HG03025 (cell line): ENCODE data around the gene SLC39A2.

Experiments used
- ATAC-seq: cut with Tn5 transposase; IDR thresholded peaks from one replicate; pipeline ENCODE4 v1.9.1; 2021; ENCODE audit warnings: mild to moderate bottlenecking, moderate library complexity; ENCODE audit not compliant: unreplicated experiment, low FRiP score

The SLC39A2 gene

DNA sequence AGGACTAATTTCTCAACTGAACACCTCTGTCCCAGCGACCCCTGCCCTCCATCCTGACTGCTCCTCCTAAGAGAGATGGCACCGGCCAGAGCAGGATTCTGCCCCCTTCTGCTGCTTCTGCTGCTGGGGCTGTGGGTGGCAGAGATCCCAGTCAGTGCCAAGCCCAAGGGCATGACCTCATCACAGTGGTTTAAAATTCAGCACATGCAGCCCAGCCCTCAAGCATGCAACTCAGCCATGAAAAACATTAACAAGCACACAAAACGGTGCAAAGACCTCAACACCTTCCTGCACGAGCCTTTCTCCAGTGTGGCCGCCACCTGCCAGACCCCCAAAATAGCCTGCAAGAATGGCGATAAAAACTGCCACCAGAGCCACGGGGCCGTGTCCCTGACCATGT is 43.8 kb downstream of the SLC39A2 start:
- ATAC-seq: no peak

DNA sequence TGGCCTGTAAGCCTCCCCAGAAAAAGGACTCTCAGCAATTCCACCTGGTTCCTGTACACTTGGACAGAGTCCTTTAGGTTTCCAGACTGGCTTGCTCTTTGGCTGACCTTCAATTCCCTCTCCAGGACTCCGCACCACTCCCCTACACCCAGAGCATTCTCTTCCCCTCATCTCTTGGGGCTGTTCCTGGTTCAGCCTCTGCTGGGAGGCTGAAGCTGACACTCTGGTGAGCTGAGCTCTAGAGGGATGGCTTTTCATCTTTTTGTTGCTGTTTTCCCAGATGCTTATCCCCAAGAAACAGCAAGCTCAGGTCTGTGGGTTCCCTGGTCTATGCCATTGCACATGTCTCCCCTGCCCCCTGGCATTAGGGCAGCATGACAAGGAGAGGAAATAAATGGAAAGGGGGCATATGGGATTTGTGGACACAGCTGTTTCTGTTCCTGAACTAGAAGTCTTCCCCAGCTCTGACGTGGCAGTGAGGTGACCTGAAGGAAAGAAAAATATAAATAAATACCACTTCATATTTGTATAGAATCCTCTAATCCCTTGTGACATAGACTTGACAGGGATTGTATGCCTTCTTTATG is 44.4 kb downstream of the SLC39A2 start:
- no peak for ATAC-seq

DNA sequence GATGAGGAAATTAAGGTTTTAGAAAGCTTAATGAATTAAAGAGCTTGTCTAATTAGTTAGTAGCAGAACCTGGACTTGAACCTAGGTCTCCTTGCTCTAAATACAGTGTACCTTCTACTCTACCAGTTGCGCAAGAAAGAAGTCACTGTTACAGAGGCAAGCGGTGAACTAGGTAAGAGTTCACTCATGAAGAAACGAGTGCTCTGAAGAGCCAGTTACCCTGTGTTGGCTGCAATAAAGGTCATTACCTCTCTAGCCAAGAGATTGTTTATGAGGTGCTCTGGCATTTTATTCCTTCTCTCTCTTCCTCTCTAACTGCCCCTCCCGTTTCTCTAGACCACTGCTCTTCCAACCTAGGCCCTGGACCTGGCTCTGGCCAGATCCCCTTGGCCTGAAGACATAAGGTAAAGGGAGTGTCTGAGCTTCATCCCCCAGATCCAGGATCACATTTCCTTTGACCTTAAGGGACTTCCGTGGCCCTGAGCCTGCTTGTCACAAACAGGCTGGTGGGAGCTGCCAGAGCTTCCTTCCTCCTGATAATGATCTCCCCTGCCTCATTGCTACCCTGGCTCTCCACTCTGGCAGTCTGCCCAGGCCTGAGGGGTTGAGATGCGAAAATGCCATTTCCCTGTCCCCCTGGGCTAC is 45.0 kb downstream of the SLC39A2 start:
- ATAC-seq: no peak

DNA sequence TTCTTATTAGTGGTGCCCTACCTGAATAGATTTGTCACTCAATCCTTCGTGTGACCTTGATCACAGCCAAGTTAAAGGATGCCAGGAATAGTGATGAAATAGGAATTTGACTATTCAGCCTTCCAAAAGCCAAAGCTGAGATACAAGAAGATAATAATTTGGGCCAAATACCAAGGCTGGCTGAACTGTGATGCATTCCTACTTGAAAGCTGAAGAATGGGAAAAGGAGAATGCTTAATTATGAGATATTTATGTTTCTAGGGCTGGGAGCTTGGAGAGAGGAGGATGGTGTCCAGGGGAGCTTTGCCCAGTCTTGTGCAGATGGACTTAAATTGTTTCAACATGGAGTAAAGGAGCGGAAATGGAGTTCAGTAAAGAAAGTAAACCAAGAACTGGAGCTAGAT is 48.3 kb downstream of the SLC39A2 start:
- no peak for ATAC-seq

DNA sequence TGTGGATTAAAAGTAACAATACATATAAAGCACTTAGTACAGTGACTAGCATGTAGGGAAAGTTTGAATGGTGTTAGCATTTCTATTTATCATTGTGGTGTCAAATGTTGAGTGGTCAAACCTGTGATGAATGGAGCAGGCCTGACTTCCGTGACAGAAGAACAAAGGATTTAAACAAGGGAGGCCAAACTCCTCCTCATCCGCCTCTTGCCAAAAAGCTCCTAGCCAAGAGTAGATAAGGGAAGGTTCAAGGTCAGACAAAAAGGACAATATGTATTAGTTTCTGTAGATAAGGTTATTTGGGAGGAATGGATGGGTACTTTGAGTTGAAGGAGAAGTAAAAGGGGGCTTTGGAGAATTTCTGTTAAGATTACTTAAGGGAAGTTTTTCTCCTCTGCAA is 49.5 kb downstream of the SLC39A2 start:
- no peak for ATAC-seq

DNA sequence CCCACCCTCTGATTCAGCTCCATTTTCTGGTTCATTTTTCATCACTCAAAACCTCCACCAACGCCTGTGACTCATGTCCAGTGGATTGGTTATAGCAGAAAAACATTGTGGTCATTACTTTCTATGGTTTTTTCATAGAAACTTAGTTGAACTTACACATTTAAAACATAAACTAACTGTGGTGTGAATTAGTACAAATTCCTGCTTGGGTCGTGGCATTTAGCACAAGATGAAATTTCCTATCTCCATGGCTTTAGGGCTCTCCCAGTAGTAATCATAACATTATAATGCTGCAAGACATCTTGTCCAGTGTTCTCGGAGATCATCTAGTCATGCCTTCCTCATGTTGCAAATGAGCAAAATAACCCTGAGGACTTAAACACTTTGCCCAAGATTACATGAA is 50.2 kb downstream of the SLC39A2 start:
- no peak for ATAC-seq

DNA sequence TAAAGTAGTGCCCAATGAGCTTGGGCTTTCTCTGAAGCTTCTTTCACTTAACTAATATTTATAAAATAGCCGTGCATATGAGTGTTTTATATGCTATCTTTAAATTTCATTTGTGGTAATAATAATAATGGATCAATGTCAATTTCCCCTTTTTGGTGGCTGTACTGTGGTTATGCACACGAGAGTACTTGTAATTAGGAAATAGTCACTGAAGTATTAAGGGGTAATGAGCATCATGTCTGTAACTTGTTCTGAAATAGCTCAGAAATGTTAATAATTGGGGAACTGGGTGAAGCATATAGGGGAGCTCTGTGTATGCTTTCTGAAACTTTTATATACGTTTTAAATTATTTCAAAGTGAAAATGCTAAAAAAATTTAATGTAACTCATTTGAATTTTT is 51.5 kb downstream of the SLC39A2 start:
- ATAC-seq: no peak
